Renal pelvis (tissue), 4 donors: ENCODE results near the gene PSD2. TPM values are rescaled to one million over a fixed set of nuclear protein-coding genes. Genes with fewer than 3 reads are reported as not detected.

ENCODE experiments used
- DNase-seq: peaks from one replicate; pipeline ENCODE4 v3.0.0-alpha.2; 2013
- polyA plus RNA-seq, 3 donors: library from polyadenylated mRNA; unstranded; fragments of 120-200 nt; gene quantifications; one replicate each; pipeline ENCODE4 v1.2.1, GENCODE V29; 2013; ENCODE audit not compliant: insufficient read length in 3 of 3

Gene PSD2
- polyA plus RNA-seq, 3 donors: 1.9 to 3.0 (median 2.5) TPM

DNA sequence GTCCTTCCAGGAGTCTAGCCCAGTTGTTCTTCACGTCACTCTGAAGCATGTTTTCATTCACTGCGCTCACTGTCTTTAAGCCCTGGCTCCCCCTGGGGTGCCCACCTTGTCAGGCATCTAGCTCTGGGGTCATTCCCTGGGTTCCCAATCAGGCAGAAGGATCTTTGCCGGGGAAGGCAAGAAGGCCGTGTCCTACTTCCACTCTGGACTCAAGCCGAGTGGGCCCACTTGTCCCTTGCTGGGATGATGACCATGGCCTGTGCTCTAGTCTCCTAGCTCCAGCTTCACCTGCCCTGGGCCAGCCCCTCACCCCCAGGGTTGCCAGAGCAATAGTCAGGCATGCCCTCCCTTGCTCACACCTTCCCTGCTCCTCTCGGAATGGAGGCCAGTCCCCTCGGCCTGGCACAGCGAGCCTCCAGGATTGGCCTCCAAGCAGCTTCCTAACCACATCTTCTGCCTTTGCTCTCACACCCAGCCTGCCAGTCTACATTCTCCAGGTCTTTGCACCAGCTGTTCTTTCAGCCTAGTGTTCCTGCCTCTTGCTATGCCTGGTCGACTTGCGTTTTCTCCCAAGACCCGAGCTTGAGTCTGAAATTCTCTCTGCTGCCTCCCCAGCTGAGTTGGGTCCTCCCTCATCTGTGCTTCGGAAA lies 32.2 kb upstream of the PSD2 start:
- DNase-seq: no peak

GRCh38 chr5:139763930-139764791 lies 31.4 kb upstream of the PSD2 start:
- DNase-seq: no peak

DNA sequence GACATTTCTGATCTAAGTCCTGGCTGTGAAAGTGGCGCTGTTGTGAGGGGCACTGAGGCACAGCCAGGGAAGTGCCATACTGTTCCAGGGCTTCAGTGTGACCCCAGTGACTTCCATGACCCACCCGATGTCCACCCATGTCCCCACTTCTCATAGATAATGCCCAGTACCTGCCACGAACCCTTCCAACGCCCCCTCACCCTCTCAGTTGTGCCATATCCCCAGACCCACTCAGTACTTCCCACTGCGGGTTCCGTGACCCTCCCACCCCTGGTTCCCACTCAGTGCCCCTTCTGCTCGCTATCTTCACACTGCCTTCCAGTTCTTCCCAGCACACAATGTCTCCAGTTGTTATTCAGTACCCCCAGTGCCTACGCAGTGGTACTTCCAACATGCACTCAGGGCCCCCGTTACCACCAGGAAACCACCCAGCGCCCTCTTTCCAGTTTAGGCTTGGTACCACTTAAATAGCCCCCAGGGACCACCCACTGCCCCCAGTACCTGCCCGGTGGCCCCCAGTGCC lies 30.7 kb upstream of the PSD2 start:
- DNase-seq: no peak

DNA sequence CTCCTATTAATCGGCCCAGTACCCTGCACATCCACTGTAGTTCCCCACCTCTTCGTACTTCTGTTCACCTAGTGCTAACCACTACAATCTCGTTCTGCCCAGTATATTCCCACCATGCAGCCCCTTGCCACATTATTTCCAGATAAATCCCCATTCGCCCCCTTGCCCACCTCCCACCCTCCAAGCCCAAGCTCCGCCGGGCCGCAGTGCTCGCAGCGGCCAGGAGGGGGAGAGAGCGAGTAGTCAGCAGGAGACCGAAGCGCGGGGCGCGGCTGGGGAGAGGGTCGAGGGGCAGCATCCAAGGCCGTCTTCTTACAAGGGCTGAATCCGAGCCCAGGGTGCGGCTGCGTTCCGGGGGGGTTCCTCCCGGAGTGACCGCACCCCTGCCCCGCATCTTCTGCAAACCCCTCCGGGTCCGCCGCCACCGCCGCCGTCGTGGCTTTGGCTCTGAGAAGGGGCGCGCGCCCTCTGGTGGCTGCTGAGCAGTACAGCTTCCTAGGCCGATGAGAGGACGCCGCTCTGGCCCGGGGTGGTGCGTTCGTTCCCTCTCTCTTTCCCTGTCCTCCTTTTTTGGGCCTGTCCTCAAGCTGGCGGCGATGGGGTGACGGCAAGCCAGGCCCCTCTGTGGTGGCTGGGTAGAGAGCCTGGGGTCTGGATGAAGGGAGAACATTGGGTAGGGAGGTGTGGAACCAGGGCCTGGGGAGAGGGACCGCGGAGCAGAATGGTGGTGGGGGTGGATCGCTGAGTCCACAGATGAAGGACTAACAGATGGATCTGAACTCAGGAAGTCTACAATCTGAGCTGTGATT lies 30.0 kb upstream of the PSD2 start:
- no peak for DNase-seq

- no peak for DNase-seq
These were observed 27.6 kb upstream of the PSD2 start for GRCh38 chr5:139767960-139768359.

DNA sequence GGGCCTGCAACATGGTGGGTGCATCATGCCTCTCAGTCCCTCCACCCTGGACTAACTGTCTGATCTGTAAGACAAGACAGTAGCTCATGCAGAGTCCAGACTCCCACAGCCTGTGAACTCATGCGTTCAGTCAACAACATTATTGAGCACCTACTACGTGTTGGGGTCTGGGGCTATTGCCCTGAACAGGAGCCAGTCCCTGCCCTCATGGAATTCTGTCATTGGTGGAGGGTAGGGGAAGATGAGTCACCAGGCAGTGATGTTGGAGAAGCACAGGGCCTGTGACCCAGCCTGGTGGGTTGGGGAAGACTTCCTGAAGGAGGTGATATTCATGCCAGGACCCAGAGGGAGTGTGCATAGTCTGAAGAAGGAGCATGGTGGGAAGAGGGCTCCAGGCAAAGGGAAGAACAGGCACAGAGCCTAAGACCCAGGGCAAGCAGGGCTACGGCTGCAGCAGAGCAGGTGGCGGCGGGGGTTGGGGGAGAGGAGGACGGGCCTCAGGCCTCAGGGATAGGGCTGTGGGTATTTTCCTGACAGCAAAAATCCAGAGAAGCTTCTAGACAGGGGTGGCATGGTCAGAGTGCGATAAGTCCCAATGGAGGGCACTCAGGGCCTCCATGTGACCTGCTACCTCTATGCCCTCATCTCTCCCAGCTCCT lies 26.7 kb upstream of the PSD2 start:
- no peak for DNase-seq

DNA sequence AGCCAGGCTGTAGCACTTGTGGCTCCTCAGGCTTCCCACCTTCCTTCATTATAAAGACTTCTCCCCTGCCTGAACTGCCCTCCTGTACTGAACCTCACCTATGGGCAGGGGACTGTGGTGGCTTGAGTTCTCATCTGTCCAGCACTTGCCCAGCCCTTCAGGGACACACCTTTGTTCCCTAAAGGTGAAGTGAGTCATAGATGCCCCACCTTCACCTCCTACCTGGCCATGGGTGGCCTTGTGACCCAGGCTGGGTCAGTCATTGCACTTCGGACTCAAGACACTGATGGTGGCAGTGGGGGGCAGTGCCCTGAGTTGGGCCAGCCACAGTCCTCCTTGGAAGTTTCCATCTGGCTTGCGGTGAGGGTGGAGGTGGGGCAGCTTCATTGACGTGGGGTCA lies 26.1 kb upstream of the PSD2 start:
- DNase-seq: no peak

- DNase-seq: no peak
These were observed 24.9 kb upstream of the PSD2 start for GRCh38 chr5:139770722-139771121.

GRCh38 chr5:139772089-139772791 lies 23.4 kb upstream of the PSD2 start:
- no peak for DNase-seq

DNA sequence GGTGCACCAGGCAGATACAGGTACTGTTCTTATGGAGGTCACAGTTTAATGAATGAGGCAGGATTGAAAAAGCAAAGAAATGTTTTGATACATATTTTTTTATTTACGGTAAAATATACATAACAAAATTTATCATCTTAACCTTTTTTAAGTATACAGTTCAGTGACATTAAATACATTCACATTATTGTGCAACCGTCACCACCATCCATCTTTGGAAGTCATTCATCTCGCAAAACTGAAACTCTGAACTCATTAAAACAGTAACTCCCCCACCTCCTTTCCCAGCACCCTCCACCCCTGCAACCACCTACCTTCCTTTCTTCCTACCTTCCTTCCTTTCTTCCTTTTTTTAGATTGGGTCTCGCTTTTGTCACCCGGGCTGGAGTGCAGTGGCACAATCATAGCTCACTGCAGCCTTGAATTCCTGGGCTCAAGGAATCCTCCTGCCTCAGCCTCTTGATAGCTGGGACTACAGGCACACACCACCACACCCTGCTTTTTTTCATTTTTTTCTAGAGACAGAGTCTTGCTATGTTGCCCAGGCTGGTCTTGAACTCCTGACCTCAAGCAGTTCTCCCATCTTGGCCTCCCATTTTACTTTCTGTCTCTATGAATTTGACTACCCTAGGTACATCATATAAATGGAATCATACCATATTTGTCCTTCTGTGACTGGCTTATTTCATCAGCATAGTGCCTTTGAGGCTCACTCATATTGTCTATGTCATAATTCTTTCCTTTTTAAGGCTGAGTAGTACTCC lies 22.5 kb upstream of the PSD2 start:
- no peak for DNase-seq

- DNase-seq: no peak
These were observed 20.5 kb upstream of the PSD2 start for GRCh38 chr5:139774980-139775661.

DNA sequence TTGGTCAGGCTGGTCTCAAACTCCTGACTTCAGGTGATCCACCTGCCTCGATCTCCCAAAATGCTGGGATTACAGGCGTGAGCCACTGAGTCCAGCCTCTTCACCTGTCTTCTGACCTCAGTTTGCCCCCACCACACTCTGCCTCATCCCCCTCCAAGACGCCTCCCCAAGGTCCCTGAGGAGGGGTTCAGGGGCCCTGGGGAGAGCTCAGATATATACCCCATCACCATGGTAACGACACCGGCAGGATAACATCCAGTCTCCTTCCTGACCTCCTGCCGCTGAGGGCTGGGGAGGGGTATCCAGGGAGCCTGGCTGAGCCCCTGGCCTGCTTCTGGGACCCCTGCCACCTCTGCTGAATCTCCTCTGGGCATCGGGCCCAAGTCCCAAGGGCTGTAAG lies 19.7 kb upstream of the PSD2 start:
- no peak for DNase-seq

- DNase-seq: no peak
These were observed 18.7 kb upstream of the PSD2 start for GRCh38 chr5:139776861-139777260.

GRCh38 chr5:139783436-139783965 lies 12.1 kb upstream of the PSD2 start:
- DNase-seq: no peak

DNA sequence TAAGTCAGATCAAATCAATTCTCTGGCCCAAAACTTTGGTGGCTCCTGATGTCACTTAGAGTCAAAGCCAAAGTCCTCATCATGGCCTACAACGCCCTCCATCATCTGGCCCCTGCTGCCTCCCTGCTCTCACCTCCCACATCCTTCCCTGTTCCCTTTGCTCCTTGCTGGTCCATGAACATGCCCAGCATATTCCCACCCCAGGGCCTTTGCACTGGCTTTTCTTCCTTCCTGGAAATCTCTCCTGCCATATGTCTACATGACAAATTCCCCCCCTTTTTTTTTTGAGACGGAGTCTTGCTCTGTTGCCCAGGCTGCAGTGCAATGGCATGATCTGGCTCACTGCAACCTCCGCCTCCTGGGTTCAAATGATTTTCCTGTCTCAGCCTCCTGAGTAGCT lies 11.1 kb upstream of the PSD2 start:
- no peak for DNase-seq

- DNase-seq: no peak
These were observed 8.4 kb upstream of the PSD2 start for GRCh38 chr5:139787257-139787567.

- peak; percentile 84 for DNase-seq
These were observed 7.9 kb upstream of the PSD2 start for GRCh38 chr5:139787568-139788293.

DNA sequence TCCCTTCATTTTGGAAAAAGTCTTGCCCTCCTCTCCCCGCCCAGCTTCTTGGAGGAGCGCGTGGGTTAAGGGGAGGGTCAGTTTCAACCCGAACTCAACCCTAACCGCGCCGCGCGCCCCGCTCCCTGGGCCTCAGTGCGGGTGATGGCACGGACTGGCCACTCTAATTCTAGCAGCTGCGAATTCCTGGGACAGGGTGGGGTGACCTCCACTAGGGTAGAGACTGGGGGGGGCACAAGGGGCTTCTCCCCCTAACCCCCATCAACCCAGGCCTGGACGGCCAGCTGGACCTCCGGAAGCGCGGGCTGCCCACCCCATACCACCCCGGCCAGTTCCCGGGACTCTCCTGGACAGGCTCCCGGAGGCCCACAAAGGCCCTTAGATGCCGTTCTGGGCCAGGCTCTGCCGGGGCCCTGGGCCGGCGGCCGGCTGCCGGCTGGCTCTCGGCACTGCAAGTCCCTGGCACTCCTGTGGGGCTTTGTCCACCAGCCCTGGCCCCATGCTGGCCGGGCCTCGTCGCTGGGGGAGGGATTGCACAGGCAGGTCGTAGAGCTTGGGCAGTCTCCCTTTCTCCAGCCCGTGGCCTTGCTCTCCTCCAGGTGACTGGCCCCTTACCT lies 7.2 kb upstream of the PSD2 start:
- DNase-seq: no peak
